Adrenal gland (tissue), 5 donors: ENCODE results near the gene TP73.

Experiments
- POLR2A ChIP-seq, 2 donors: fragments of 450-650 bp; IDR thresholded peaks; one replicate each; pipeline ENCODE4 v1.6.1; 2017; ENCODE audit warnings: antibody characterized with exemption in 2 of 2, mild to moderate bottlenecking in 2 of 2, moderate library complexity in 1 of 2
- TF ChIP-seq, protein P1 (sequence below), 6 experiments: fragments of 450-650 bp in 4 of 6; fragments of 200-600 bp in 2 of 6; sonication (generic) in 1 of 6; IDR thresholded peaks; 1 replicate in 5 of 6; 2 replicates in 1 of 6; pipeline versions ENCODE4 v1.5.1 to v1.8.0; 2016 to 2021; ENCODE audit warnings: antibody characterized with exemption in 6 of 6, mild to moderate bottlenecking in 2 of 6, moderate library complexity in 1 of 6
- donor health status: DM: no; HTN: no; CAD: no.

- TF ChIP-seq, protein P1, sequence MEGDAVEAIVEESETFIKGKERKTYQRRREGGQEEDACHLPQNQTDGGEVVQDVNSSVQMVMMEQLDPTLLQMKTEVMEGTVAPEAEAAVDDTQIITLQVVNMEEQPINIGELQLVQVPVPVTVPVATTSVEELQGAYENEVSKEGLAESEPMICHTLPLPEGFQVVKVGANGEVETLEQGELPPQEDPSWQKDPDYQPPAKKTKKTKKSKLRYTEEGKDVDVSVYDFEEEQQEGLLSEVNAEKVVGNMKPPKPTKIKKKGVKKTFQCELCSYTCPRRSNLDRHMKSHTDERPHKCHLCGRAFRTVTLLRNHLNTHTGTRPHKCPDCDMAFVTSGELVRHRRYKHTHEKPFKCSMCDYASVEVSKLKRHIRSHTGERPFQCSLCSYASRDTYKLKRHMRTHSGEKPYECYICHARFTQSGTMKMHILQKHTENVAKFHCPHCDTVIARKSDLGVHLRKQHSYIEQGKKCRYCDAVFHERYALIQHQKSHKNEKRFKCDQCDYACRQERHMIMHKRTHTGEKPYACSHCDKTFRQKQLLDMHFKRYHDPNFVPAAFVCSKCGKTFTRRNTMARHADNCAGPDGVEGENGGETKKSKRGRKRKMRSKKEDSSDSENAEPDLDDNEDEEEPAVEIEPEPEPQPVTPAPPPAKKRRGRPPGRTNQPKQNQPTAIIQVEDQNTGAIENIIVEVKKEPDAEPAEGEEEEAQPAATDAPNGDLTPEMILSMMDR (IDR thresholded peaks at IDR 0.05), result no peak
- TF ChIP-seq POLR2A (IDR thresholded peaks at IDR 0.05), result no peak
Observed at GRCh38 chr1:3687504-3687903, 35.2 kb downstream of the TP73 start.
